Memory B cell (primary cell): ENCODE results near the gene RUBCNL.
A peak's percentile ranks its signal among the peaks of the same experiment; 100 is the strongest.
"Not testable (repeated sequence)": the region's sequence is repeated elsewhere in the genome, so short reads cannot be mapped to it uniquely, and the experiment has no call there.

ENCODE experiments used
- ATAC-seq: fragments of 150-1000 bp; cut with Tn5 transposase; 2 replicates; pipeline ENCODE4 v1.10.0; 2021; ENCODE audit warnings: low read depth, mild to moderate bottlenecking, moderate library complexity
- DNase-seq, 2 donors: peaks; one replicate each; pipeline ENCODE4 v3.0.0; 2022; ENCODE audit warnings: low spot score in 2 of 2
- H3K27ac Mint-ChIP-seq: one replicate; pipeline ENCODE4 v1.8.0; 2022; ENCODE audit warnings: mild to moderate bottlenecking, moderate library complexity, mixed read lengths
- H3K27me3 Mint-ChIP-seq: one replicate; pipeline ENCODE4 v1.8.0; 2022; ENCODE audit warnings: mixed read lengths
- H3K36me3 Mint-ChIP-seq: one replicate; pipeline ENCODE4 v1.8.0; 2022; ENCODE audit warnings: mild to moderate bottlenecking, mixed read lengths
- H3K4me1 Mint-ChIP-seq: one replicate; pipeline ENCODE4 v1.8.0; 2022; ENCODE audit warnings: mixed read lengths
- H3K4me3 Mint-ChIP-seq: one replicate; pipeline ENCODE4 v1.8.0; 2022; ENCODE audit warnings: mild to moderate bottlenecking, moderate library complexity, mixed read lengths
- H3K9me3 Mint-ChIP-seq: one replicate; pipeline ENCODE4 v1.8.0; 2022; ENCODE audit warnings: mixed read lengths

Gene RUBCNL, protein sequence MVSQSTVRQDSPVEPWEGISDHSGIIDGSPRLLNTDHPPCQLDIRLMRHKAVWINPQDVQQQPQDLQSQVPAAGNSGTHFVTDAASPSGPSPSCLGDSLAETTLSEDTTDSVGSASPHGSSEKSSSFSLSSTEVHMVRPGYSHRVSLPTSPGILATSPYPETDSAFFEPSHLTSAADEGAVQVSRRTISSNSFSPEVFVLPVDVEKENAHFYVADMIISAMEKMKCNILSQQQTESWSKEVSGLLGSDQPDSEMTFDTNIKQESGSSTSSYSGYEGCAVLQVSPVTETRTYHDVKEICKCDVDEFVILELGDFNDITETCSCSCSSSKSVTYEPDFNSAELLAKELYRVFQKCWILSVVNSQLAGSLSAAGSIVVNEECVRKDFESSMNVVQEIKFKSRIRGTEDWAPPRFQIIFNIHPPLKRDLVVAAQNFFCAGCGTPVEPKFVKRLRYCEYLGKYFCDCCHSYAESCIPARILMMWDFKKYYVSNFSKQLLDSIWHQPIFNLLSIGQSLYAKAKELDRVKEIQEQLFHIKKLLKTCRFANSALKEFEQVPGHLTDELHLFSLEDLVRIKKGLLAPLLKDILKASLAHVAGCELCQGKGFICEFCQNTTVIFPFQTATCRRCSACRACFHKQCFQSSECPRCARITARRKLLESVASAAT

GRCh38 chr13:46387064-46387851 is at the start of gene RUBCNL:
Gene RUBCNL, minus strand, starts transcription at chr13:46387252. Its CDS starts 14,777 bp downstream, at chr13:46372475.
- ATAC-seq (peak; percentile 37), DNase-seq (peak; percentile 36 to 63)
- Mint-ChIP-seq H3K9me3 (no peaks in the 10 kb centered on the region), H3K4me1 (peaks cover 30% of the 10 kb centered on the region), H3K4me3 (peak within 1 kb of the TSS; percentile 88), H3K36me3 (peaks cover 11% of the 10 kb centered on the region), H3K27ac (peak within 1 kb of the TSS; percentile 87), H3K27me3 (no peaks in the 10 kb centered on the region)

- not testable (repeated sequence) for ATAC-seq, H3K27ac Mint-ChIP-seq, H3K9me3 Mint-ChIP-seq
Observed at GRCh38 chr13:46429558-46429957, 42.5 kb upstream of the RUBCNL start.

DNA sequence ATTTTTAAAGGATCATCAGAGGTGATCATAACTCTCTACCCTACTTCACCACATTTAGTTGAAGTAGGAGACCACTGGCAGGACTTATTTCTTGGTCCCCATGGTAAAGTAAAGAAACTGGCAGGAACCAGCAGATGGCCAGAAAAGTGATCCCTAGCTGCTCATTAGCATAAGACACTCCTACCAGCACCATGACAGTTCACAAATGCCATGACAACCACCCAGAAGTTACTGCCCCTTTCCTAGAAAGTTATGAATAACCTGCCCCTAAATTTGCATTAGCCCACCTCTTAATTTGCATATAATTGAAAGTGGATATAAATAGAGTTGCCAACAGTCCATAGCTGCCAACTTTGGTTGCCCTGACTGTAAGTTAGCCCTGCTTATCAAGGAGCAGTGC is 18.4 kb upstream of the RUBCNL start:
- Mint-ChIP-seq H3K4me3 (no peak overlapping the region), H3K36me3 (no peaks in the 10 kb centered on the region), H3K27me3 (no peaks in the 10 kb centered on the region), H3K9me3 (peaks cover 1% of the 10 kb centered on the region), H3K27ac (no peak overlapping the region), H3K4me1 (peaks cover 31% of the 10 kb centered on the region)
- DNase-seq (no peak), ATAC-seq (peak; percentile 30)

More at GRCh38 chr13:46429558-46429957, 42.5 kb upstream of the RUBCNL start:
- not testable (repeated sequence) for H3K4me1 Mint-ChIP-seq, DNase-seq, H3K4me3 Mint-ChIP-seq, H3K36me3 Mint-ChIP-seq, H3K27me3 Mint-ChIP-seq

- Mint-ChIP-seq H3K4me3 (no peak overlapping the region), H3K9me3 (peaks cover 1% of the 10 kb centered on the region), H3K27me3 (no peaks in the 10 kb centered on the region), H3K36me3 (no peaks in the 10 kb centered on the region), H3K4me1 (peaks cover 34% of the 10 kb centered on the region), H3K27ac (peak overlapping the region; percentile 19)
- ATAC-seq (no peak), DNase-seq (no peak)
Observed at GRCh38 chr13:46404733-46405100, 17.7 kb upstream of the RUBCNL start.

GRCh38 chr13:46403851-46404732 is 17.0 kb upstream of the RUBCNL start:
- H3K27ac Mint-ChIP-seq: peak overlapping the region; percentile 51
- H3K27me3 Mint-ChIP-seq: no peaks in the 10 kb centered on the region
- peaks cover 1% of the 10 kb centered on the region for H3K9me3 Mint-ChIP-seq
- ATAC-seq: no peak
- DNase-seq: no peak
- no peaks in the 10 kb centered on the region for H3K36me3 Mint-ChIP-seq
- H3K4me3 Mint-ChIP-seq: no peak overlapping the region
- H3K4me1 Mint-ChIP-seq: peaks cover 34% of the 10 kb centered on the region

- H3K4me1 Mint-ChIP-seq: peaks cover 34% of the 10 kb centered on the region
- no peaks in the 10 kb centered on the region for H3K27me3 Mint-ChIP-seq
- ATAC-seq (no peak), DNase-seq (no peak)
- peaks cover 1% of the 10 kb centered on the region for H3K9me3 Mint-ChIP-seq
- peak overlapping the region; percentile 67 for H3K27ac Mint-ChIP-seq
- no peaks in the 10 kb centered on the region for H3K36me3 Mint-ChIP-seq
- no peak overlapping the region for H3K4me3 Mint-ChIP-seq
Observed at GRCh38 chr13:46402178-46402577, 15.1 kb upstream of the RUBCNL start.

- Mint-ChIP-seq H3K4me1 (peaks cover 34% of the 10 kb centered on the region), H3K27ac (peak overlapping the region; percentile 54), H3K36me3 (no peaks in the 10 kb centered on the region), H3K4me3 (no peak overlapping the region), H3K9me3 (peaks cover 1% of the 10 kb centered on the region), H3K27me3 (no peaks in the 10 kb centered on the region)
- ATAC-seq (peak; percentile 91), DNase-seq (no peak)
Observed at GRCh38 chr13:46401432-46401831, 14.4 kb upstream of the RUBCNL start.

DNA sequence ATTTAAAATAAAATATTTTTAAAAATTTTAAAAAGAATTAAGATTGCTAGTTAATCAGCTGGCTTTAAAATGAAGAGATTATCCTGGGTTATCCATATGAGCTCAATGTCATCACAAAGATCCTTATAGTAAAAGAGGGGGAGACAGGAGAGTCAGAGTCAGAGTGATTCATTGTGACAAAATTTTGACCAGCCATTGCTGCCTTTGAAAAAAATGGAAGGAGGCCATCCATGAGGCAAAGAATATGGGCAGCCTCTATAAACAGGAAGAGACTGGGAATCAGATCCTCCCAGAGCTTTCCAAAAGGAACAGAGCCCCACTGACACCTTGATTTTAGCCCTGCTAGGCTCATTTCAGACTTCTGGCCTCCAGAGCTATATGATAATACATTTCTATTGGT is 9.3 kb upstream of the RUBCNL start:
- no peaks in the 10 kb centered on the region for H3K27me3 Mint-ChIP-seq
- H3K36me3 Mint-ChIP-seq: no peaks in the 10 kb centered on the region
- H3K4me3 Mint-ChIP-seq: no peak overlapping the region

DNA sequence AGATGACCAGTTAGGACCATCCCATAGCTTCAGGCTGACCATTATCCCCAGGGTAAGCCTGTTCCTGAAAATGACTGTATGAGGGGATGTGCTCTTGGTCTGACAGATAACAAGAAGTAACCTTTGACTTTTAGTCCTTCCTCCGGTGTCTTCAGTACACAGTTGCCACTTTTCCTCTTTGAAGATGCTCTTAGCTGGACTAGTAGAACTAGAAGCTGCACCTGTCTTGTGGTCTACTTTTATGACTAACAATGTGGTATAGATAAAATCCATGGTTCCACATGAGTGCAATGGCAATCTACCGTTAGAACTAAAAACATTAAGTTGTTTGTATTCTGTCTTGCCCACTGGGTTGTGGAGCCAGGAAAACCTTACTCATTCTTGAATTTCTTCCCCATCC is 5.9 kb upstream of the RUBCNL start:
- peak overlapping the region; percentile 42 for H3K27ac Mint-ChIP-seq
- H3K4me3 Mint-ChIP-seq: no peak overlapping the region

More for the DNA sequence above, 9.3 kb upstream of the RUBCNL start:
- Mint-ChIP-seq H3K27ac (no peak overlapping the region), H3K4me1 (peaks cover 23% of the 10 kb centered on the region), H3K9me3 (no peaks in the 10 kb centered on the region)
- ATAC-seq (no peak), DNase-seq (no peak)

DNA sequence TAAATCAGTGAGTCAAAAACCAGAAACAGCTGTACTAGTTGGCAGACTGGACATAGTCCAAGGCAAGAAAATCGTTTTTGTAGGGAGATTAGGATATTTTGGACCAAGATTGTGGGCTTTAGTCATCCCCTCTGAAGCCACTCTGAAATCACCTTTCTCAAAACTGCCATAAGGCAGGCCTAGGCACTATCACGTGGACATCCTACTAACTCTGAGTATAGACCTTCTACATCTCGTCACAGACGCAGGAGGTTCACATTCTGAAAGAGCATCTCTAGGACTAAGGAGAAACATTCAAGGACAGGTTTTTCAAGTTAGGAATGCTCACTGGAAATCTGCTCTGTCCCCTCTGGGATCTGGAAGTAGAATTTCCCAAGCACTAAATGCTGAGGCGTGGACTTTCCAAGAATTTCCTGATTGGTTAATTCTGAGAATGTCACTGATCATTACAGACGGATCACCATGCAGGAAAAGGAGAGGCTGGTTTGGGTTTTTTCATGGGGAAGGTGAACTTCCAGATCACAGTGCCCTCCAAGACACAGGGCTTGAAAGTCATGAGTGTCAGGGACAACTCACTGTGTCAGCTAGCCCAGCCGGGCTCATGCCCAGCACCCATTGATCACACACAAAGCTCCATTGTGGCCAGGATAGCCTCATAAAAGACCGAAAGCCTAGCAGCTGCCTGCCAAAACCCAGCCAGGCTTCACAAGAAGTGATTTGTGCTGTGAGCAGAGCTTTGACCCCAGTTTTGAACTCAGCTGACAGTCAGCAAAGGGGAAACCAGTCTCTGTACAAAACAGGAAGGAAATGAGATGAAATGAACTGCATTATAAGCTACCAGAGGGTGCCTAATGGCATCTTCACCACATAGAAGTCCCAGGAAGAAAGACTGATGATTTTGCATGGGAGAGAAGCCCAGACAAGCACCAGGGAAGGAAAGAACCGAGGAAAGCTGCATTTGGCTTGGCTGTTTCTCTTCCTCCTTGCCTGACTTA is 2.7 kb upstream of the RUBCNL start:
- Mint-ChIP-seq H3K9me3 (no peaks in the 10 kb centered on the region), H3K27ac (peak overlapping the region; percentile 87), H3K36me3 (peaks cover 8% of the 10 kb centered on the region), H3K4me1 (peaks cover 38% of the 10 kb centered on the region), H3K4me3 (peak overlapping the region; percentile 72), H3K27me3 (no peaks in the 10 kb centered on the region)
- peak; percentile 52 to 66 for DNase-seq
- peak; percentile 79 for ATAC-seq

More for the DNA sequence above, 5.9 kb upstream of the RUBCNL start:
- DNase-seq (no peak), ATAC-seq (peak; percentile 18)
- H3K36me3 Mint-ChIP-seq: no peaks in the 10 kb centered on the region
- no peaks in the 10 kb centered on the region for H3K27me3 Mint-ChIP-seq
- H3K4me1 Mint-ChIP-seq: peaks cover 36% of the 10 kb centered on the region
- no peaks in the 10 kb centered on the region for H3K9me3 Mint-ChIP-seq

- peak overlapping the region; percentile 88 for H3K4me3 Mint-ChIP-seq
- H3K27ac Mint-ChIP-seq: peak overlapping the region; percentile 87
- ATAC-seq: no peak
- H3K4me1 Mint-ChIP-seq: peaks cover 36% of the 10 kb centered on the region
- no peak for DNase-seq
- no peaks in the 10 kb centered on the region for H3K27me3 Mint-ChIP-seq
- H3K9me3 Mint-ChIP-seq: no peaks in the 10 kb centered on the region
- H3K36me3 Mint-ChIP-seq: peaks cover 8% of the 10 kb centered on the region
Observed at GRCh38 chr13:46388846-46389245, 1.8 kb upstream of the RUBCNL start.

- Mint-ChIP-seq H3K4me3 (peak overlapping the region; percentile 88), H3K4me1 (peaks cover 36% of the 10 kb centered on the region), H3K9me3 (no peaks in the 10 kb centered on the region), H3K27me3 (no peaks in the 10 kb centered on the region), H3K36me3 (peaks cover 9% of the 10 kb centered on the region), H3K27ac (peak overlapping the region; percentile 87)
- ATAC-seq (no peak), DNase-seq (no peak)
Observed at GRCh38 chr13:46388308-46388707, 1.3 kb upstream of the RUBCNL start.
